ENCODE measurements around the gene UBE2R2.

DNA sequence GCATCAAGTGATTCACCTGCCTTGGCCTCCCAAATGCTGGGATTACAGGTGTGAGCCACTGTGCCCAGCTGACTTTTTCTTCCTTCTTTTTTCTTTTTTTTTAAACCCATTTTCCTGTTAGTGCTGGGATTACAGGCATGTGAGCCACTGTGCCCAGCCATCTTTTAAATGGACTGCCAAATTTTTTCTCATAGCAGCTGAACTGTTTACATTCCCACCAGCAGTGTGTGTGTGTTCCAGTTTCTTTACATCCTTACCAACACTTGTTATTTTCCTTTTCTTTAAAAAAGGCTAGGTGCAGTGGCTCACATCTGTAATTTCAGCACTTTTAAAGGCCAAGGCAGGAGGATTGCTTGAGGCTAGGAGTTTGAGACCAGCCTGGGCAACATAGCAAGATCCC is 76.9 kb downstream of the UBE2R2 start:
- TF ChIP-seq POLR2AphosphoS5 (IDR thresholded peaks at IDR 0.05; ENCODE audit: low read depth, low read length) (no peak), TAF1 (IDR thresholded peaks at IDR 0.05; ENCODE audit: borderline replicate concordance, insufficient read depth, low read length) (no peak), FOXP2 (optimal IDR thresholded peaks at IDR 0.05; ENCODE audit: borderline replicate concordance, extremely low read depth, extremely low read length, insufficient read depth) (no peak), SIN3A (IDR thresholded peaks at IDR 0.05; ENCODE audit: borderline replicate concordance, insufficient read depth, low read length) (no peak)
- TF ChIP-seq, protein P1, sequence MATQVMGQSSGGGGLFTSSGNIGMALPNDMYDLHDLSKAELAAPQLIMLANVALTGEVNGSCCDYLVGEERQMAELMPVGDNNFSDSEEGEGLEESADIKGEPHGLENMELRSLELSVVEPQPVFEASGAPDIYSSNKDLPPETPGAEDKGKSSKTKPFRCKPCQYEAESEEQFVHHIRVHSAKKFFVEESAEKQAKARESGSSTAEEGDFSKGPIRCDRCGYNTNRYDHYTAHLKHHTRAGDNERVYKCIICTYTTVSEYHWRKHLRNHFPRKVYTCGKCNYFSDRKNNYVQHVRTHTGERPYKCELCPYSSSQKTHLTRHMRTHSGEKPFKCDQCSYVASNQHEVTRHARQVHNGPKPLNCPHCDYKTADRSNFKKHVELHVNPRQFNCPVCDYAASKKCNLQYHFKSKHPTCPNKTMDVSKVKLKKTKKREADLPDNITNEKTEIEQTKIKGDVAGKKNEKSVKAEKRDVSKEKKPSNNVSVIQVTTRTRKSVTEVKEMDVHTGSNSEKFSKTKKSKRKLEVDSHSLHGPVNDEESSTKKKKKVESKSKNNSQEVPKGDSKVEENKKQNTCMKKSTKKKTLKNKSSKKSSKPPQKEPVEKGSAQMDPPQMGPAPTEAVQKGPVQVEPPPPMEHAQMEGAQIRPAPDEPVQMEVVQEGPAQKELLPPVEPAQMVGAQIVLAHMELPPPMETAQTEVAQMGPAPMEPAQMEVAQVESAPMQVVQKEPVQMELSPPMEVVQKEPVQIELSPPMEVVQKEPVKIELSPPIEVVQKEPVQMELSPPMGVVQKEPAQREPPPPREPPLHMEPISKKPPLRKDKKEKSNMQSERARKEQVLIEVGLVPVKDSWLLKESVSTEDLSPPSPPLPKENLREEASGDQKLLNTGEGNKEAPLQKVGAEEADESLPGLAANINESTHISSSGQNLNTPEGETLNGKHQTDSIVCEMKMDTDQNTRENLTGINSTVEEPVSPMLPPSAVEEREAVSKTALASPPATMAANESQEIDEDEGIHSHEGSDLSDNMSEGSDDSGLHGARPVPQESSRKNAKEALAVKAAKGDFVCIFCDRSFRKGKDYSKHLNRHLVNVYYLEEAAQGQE (IDR thresholded peaks at IDR 0.05; ENCODE audit: insufficient read depth in 1 of 2, low read depth in 2 of 2, low read length in 2 of 2) = no peak
